HEK293T (cell line): Measurements from ENCODE around the gene TBATA.

Source experiments
- ARNT ChIP-seq: fragments of 450-650 bp; IDR thresholded peaks from 2 replicates; pipeline ENCODE4 v1.6.1; 2017; ENCODE audit warnings: mild to moderate bottlenecking
- BHLHE40 ChIP-seq: fragments of 450-650 bp; IDR thresholded peaks from 2 replicates; pipeline ENCODE4 v1.6.1; 2016; ENCODE audit warnings: mild to moderate bottlenecking, moderate library complexity, borderline replicate concordance
- ELF4 ChIP-seq: fragments of 450-650 bp; IDR thresholded peaks from 2 replicates; pipeline ENCODE4 v1.6.1; 2017; ENCODE audit warnings: antibody characterized with exemption
- FOXA1 ChIP-seq: fragments of 450-650 bp; IDR thresholded peaks from 2 replicates; pipeline ENCODE4 v1.6.1; 2016; ENCODE audit warnings: mild to moderate bottlenecking
- FOXM1 ChIP-seq: fragments of 450-650 bp; IDR thresholded peaks from 2 replicates; pipeline ENCODE4 v1.6.1; 2017; ENCODE audit warnings: mild to moderate bottlenecking, borderline replicate concordance
- L3MBTL2 ChIP-seq: fragments of 450-650 bp; conservative IDR thresholded peaks from 2 replicates; pipeline ENCODE4 v1.6.1; 2016; ENCODE audit warnings: mild to moderate bottlenecking
- NFRKB ChIP-seq: fragments of 450-650 bp; IDR thresholded peaks from 2 replicates; pipeline ENCODE4 v1.6.1; 2016; ENCODE audit warnings: mild to moderate bottlenecking, moderate library complexity
- PKNOX1 ChIP-seq: fragments of 450-650 bp; IDR thresholded peaks from 2 replicates; pipeline ENCODE4 v1.6.1; 2016
- SP1 ChIP-seq: fragments of 450-650 bp; IDR thresholded peaks from 2 replicates; pipeline ENCODE4 v1.6.1; 2017
- TARDBP ChIP-seq: fragments of 450-650 bp; IDR thresholded peaks from 2 replicates; pipeline ENCODE4 v1.6.1; 2016
- ZNF384 ChIP-seq: fragments of 450-650 bp; IDR thresholded peaks from 2 replicates; pipeline ENCODE4 v1.6.1; 2016

DNA sequence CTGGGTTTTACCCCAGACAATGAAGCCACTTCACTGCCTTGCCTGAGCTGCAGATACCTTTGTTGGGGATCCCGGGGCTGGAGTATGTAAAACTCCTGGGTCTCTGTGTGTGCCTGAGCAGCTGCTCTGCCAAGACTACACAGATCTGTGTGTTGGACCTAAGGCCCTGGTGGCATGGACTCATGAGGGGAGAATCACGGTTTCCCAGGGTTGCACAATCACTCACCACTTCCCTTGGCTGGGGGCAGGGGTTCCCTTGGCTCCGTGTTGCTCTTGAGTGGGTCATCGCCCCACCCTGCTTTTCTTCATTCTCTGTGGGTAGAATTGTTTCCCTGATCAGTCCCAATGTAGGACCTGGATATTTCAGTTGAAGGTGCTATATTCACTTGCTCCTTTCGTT lies 13.9 kb upstream of the TBATA start:
- TF ChIP-seq TARDBP (no peak), ARNT (no peak), SP1 (no peak), FOXA1 (no peak), FOXM1 (no peak), L3MBTL2 (no peak), PKNOX1 (no peak), ELF4 (no peak), BHLHE40 (no peak), NFRKB (no peak), ZNF384 (no peak)
